Measurements from ENCODE around the gene KCNIP4.

KCNIP4 gene

DNA sequence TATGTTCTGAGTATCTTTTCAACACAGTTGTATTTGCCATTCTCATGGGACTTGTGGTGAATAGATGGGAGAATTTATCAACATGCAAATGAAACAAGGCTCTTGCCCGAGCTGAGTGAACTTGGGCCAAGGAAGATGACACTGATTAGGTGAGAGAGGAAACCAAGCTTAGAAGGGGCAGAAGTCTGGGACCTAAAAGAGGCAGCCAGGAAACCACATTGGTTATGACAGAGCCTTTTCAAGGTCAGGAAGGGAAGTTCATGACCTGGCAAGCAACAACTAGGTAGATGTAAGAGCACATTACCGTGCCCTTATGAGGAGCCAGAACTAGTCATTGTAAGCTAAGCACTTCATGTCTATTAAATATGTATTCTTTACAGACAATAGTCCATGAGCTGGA, 658.0 kb downstream of the KCNIP4 start:
- H3K79me2 ChIP-seq (ENCODE audit: insufficient read depth, low read depth): no peaks in the 10 kb centered on the region
- no peak overlapping the region for H3K4me3 ChIP-seq (IDR thresholded peaks at IDR 0.05; ENCODE audit: insufficient read depth, low read depth, low read length)
- H3K9ac ChIP-seq: no peak overlapping the region
- H3K27me3 ChIP-seq (ENCODE audit: insufficient read depth, low read depth): no peaks in the 10 kb centered on the region
- no peak overlapping the region for H3K4me2 ChIP-seq
- TF ChIP-seq, protein P1, sequence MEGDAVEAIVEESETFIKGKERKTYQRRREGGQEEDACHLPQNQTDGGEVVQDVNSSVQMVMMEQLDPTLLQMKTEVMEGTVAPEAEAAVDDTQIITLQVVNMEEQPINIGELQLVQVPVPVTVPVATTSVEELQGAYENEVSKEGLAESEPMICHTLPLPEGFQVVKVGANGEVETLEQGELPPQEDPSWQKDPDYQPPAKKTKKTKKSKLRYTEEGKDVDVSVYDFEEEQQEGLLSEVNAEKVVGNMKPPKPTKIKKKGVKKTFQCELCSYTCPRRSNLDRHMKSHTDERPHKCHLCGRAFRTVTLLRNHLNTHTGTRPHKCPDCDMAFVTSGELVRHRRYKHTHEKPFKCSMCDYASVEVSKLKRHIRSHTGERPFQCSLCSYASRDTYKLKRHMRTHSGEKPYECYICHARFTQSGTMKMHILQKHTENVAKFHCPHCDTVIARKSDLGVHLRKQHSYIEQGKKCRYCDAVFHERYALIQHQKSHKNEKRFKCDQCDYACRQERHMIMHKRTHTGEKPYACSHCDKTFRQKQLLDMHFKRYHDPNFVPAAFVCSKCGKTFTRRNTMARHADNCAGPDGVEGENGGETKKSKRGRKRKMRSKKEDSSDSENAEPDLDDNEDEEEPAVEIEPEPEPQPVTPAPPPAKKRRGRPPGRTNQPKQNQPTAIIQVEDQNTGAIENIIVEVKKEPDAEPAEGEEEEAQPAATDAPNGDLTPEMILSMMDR (conservative IDR thresholded peaks at IDR 0.05; ENCODE audit: low read depth, low read length): no peak
- H3K27ac ChIP-seq: no peak overlapping the region
- no peak overlapping the region for H2AFZ ChIP-seq (ENCODE audit: low read depth)
- no peaks in the 10 kb centered on the region for H3K36me3 ChIP-seq (ENCODE audit: insufficient read depth)
- H3K4me1 ChIP-seq (ENCODE audit: low read depth, poor library complexity, severe bottlenecking): no peaks in the 10 kb centered on the region
- no peaks in the 10 kb centered on the region for H4K20me1 ChIP-seq (ENCODE audit: insufficient read depth)

DNA sequence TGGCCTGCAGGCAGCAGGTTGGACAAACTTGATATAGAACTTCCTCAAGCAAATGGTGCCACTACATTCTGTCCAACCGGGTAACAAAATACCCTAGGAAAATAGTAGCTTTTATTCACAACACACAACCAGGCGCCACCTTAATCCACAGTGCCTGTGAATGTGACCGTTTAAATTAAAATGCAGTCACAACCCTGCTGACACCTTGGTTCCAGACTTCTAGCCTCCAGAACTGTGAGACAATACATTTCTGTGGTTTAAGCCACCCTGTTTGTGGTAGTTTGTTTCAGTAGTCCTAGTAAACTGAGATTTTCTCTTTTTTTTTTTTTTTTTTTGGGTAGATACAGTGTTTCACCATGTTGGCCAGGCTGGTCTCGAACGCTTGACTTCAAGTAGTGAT, 672.5 kb downstream of the KCNIP4 start:
- no peaks in the 10 kb centered on the region for H3K27me3 ChIP-seq (ENCODE audit: insufficient read depth, low read depth)
- H3K79me2 ChIP-seq (ENCODE audit: insufficient read depth, low read depth): no peaks in the 10 kb centered on the region
- no peak overlapping the region for H3K4me2 ChIP-seq
- no peak overlapping the region for H3K27ac ChIP-seq
- TF ChIP-seq, protein P1 (conservative IDR thresholded peaks at IDR 0.05; ENCODE audit: low read depth, low read length): no peak
- H3K4me1 ChIP-seq (ENCODE audit: low read depth, poor library complexity, severe bottlenecking): no peaks in the 10 kb centered on the region
- no peak overlapping the region for H3K4me3 ChIP-seq (IDR thresholded peaks at IDR 0.05; ENCODE audit: insufficient read depth, low read depth, low read length)
- no peaks in the 10 kb centered on the region for H4K20me1 ChIP-seq (ENCODE audit: insufficient read depth)
- H3K9ac ChIP-seq: no peak overlapping the region
- H2AFZ ChIP-seq (ENCODE audit: low read depth): no peak overlapping the region
- no peaks in the 10 kb centered on the region for H3K36me3 ChIP-seq (ENCODE audit: insufficient read depth)

GRCh38 chr4:21271439-21272052, 677.0 kb downstream of the KCNIP4 start:
- H3K79me2 ChIP-seq (ENCODE audit: insufficient read depth, low read depth): no peaks in the 10 kb centered on the region
- no peak overlapping the region for H3K4me2 ChIP-seq
- H3K27me3 ChIP-seq (ENCODE audit: insufficient read depth, low read depth): no peaks in the 10 kb centered on the region
- H3K9ac ChIP-seq: no peak overlapping the region
- H3K36me3 ChIP-seq (ENCODE audit: insufficient read depth): no peaks in the 10 kb centered on the region
- no peaks in the 10 kb centered on the region for H4K20me1 ChIP-seq (ENCODE audit: insufficient read depth)
- TF ChIP-seq, protein P1 (conservative IDR thresholded peaks at IDR 0.05; ENCODE audit: low read depth, low read length): no peak
- H3K27ac ChIP-seq: no peak overlapping the region
- no peak overlapping the region for H3K4me3 ChIP-seq (IDR thresholded peaks at IDR 0.05; ENCODE audit: insufficient read depth, low read depth, low read length)
- H3K4me1 ChIP-seq (ENCODE audit: low read depth, poor library complexity, severe bottlenecking): no peaks in the 10 kb centered on the region
- no peak overlapping the region for H2AFZ ChIP-seq (ENCODE audit: low read depth)

- no peak overlapping the region for H3K9ac ChIP-seq
- H3K4me3 ChIP-seq (IDR thresholded peaks at IDR 0.05; ENCODE audit: insufficient read depth, low read depth, low read length): no peak overlapping the region
- no peaks in the 10 kb centered on the region for H3K36me3 ChIP-seq (ENCODE audit: insufficient read depth)
- H3K4me1 ChIP-seq (ENCODE audit: low read depth, poor library complexity, severe bottlenecking): no peaks in the 10 kb centered on the region
- TF ChIP-seq, protein P1 (conservative IDR thresholded peaks at IDR 0.05; ENCODE audit: low read depth, low read length): no peak
- H2AFZ ChIP-seq (ENCODE audit: low read depth): no peak overlapping the region
- no peak overlapping the region for H3K4me2 ChIP-seq
- H3K27ac ChIP-seq: no peak overlapping the region
- H3K79me2 ChIP-seq (ENCODE audit: insufficient read depth, low read depth): no peaks in the 10 kb centered on the region
- no peaks in the 10 kb centered on the region for H4K20me1 ChIP-seq (ENCODE audit: insufficient read depth)
- H3K27me3 ChIP-seq (ENCODE audit: insufficient read depth, low read depth): no peaks in the 10 kb centered on the region
Observed at GRCh38 chr4:21248331-21248730, 700.2 kb downstream of the KCNIP4 start.

All from KMS-11 (cell line).